GM21619 (cell line): ENCODE results near the gene METTL21C.

Experiments
- ATAC-seq: cut with Tn5 transposase; IDR thresholded peaks from one replicate; pipeline ENCODE4 v1.9.1; 2021; ENCODE audit not compliant: unreplicated experiment

METTL21C gene

DNA sequence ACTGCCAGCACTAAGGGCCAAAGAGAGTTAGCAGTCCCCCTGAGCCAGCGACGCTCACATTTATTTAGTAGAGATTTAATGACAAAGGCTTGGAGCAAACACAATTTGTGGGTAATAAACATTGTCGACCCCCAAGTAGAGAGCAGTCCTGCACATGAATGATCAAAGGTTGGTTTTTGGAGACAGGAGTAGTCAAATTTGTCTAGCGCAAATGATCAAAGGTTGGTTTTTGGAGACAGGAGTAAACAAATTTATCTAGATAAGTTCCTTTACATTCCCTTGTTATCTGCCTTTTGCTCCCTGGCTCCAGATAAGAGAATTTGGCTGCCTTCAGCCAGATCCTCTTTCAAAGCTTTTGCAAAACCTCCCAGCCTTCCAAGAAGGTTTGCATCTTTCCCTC, 26.9 kb downstream of the METTL21C start:
- no peak for ATAC-seq

DNA sequence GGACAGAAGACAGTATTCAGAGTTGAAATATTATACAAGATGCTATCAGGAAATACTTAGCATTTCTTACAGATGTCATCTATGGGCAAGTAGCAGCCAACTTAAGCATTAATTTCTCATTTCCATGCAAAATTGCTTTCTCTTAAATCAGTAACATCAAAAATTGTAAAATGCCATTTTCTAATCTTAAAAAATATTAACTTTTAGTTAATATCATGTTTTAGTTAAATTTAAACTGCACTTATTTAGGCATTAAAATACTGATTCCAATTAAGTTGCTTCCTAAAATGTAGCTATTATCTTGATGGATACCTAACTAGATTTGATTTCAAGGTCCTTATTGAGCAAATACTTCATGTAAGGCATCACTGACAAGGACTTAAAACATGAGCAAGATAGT, 27.8 kb downstream of the METTL21C start:
- ATAC-seq, result no peak

DNA sequence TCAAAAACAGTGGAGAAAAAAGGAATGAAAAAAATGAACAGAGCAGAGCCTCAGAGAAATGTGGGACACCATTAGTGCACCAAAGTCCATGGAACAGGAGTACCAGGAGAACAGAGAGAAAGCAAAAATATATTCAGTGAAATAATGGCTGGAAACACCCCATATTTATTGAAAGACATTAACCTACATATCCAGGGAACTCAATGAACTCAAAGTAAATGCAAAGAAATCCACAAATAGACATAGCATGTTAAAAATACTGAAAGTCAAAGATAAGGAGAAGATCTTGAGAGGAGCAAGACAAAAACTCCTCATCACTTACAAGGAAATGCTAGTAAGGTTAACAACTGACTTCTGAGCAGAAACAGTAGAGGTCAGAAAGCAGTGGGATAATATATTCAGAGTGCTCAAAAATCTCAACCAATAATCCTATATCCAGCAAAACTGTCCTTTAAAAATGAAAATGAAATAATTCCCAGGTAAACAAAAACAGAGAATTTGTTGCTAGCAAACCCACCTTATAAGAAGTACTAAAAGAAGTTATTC, 35.6 kb downstream of the METTL21C start:
- no peak for ATAC-seq

DNA sequence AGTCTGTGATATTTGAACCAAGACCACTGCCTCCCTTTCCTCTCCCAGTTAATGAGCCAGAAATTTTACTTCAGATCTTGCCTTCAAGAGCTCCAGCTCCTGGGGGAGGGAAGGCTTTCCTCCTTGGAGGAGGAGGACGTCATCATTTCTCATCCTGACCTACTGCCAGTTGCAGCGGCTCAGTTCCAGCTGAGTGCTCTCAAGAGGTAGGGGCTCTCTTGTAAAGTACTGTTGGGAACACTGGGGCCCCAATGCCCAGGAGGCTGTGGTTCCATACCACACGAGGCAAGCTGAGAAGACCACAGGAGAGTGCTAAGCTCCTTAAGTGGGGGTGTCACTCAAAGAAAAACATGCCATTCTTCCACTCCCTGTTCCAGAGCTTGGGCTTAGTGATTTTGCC, 36.2 kb downstream of the METTL21C start:
- ATAC-seq, result no peak

DNA sequence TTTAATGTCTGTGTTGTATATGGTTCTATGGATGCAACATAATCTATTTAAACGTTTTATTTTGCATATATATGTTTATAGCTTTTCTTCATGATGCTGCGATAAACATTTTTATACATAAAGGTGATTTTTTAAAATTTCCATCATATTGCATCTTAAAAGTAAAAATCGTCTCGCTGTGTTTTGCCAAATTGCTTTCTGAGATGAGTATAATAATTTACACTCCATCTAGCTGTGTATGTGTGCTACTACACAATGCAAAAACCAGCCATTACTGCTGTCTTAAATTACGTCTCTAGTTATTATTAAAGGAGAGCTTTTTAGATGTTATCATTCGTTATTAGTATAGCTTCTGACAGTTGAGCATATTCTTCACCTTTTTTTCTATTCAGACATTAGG, 37.2 kb downstream of the METTL21C start:
- ATAC-seq, result no peak

DNA sequence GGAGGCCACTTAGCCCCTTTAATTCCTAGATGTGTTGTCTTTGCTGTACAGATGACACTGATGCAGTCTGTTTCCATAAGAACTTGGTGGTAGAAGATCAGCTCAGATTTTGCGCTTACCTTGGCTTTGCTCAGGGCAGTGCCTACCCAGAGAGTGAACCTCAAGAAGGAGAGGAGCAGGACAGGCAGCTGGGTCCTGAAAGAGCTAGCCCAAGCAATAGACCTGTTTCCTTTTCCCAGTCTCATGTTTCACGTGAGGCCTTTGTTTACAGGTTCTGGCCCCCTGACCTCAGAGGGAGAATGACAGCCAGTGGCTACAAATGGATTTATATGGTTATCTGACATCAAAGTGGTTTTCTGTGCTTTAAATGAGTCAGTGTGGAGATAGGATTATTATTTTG, 40.1 kb downstream of the METTL21C start:
- ATAC-seq, result no peak

DNA sequence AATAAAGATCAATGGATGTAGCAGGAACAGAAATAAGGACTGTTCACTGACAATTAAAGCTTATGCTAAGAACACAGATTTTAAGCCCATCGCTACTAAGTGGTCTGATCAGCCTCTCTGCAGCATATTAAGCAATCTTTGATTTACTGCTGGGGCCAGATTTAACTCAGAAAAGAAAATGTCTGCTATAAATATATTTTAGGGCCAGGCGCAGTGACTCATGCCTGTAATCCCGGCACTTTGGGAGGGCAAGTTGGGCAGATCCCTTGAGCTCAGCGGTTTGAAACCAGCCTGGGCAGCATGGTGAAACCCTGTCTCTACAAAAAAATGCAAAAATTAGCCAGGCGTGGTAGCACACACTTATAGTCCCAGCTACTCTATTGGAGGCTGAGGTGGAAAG, 43.0 kb downstream of the METTL21C start:
- ATAC-seq, result no peak

DNA sequence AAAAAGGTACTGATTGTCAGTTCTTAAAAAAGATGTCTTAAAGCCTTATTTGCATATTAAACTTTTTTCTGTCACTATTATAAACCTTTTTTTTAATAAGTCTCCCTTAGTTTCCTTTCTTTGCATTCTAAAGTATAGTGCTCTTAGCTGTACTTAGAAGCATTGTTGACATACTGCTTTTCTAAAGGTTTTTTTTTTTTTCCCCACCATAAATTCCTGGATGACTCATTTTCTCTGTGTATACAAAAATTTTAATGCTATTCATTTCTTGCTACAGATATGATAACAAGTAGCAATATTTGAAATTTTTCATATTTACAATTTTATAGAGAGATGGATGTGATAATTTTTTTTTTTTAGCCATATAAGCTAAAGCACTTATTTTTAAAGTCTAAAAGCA, 43.5 kb downstream of the METTL21C start:
- no peak for ATAC-seq

DNA sequence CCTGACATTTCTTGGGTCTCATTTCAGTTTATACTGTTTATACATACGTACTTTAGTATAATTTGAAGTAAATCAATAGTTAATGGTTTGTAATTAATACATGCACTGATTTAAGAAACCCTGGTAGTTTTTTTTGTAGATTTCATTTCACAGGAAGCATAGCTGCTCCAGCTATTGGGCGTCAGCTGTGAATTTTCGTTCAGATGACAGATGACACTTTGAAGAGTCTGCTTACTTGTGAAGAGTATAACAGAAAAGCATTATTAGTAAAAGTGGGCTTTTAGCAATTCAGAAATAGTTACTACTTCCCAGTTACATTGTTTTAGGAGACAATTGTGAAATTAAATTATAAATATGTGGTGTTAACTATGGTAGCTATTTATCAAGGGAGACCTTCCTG, 44.4 kb downstream of the METTL21C start:
- ATAC-seq, result no peak

DNA sequence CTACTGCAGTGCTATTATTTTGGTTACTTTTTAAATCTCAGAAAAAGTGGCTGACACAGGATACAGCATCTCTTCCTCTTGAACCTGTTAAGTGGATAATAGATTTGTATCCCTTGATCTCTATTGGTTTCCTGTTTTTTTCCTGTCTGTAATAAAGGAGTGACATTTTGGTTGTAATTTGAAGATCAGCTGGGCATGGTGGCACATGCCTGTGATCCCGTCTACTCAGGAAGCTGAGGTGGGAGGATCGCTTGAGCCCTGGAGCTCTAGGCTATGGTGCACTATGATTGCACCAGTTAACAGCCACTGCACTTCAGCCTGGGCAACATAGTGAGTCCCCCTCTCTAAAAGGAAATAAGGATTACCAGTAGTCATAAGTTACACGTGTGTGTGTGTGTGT, 46.8 kb downstream of the METTL21C start:
- ATAC-seq, result no peak

DNA sequence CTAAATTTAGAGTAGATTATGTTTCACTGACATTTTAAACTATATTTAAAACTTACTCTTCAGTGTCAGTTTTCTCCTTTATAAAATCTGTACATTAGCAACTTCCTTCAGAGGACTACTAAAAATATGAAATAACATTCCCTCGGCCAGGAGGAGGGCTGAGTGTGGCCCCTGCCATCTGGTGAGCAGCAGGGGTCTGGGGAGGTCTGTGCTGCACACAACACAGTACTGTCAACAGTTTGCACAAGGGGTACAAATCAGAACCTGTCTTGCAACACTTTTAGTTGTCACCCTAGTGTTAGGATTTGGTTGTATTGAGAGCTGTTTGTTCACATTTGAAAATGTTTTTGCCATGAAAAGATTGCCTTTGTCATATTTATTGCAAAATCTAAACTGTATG, 49.1 kb downstream of the METTL21C start:
- no peak for ATAC-seq

DNA sequence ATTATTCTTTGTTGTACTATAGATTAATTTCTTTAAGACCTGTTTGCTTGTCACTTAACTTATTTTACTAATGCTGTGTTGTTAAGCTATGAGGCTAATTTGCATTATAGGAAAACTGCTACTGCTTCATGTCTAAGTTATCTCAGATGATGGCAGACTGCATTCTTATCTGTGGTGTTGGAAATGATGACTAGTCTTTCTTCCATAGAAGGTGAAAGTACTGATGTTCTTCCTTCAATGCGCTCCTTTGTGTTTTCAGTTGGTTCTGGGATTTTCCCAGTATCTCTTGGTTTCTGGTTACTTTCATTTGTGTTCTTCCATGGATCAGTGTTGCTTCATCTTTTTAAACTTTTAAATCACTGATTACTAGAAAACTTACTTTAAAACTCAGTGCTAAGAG, 51.2 kb downstream of the METTL21C start:
- no peak for ATAC-seq

DNA sequence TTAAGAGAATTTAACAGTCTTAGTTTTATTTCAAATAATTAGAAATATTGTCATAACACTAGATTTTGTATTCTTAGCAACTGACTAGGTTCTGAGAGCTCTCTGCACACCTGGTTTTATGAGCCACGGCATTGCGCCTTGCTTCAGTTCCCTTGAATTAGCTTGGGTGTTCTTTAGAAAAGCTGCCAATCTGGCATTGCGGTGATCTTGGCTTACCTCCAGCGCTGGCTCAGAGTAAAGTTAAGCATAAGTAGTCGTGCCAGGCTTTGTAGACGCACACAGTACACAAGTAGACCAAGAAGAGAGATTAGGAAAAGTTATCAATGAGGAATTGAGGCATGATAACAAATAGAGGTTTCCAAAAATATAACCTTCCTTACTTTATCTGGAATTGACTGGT, 52.4 kb downstream of the METTL21C start:
- no peak for ATAC-seq

DNA sequence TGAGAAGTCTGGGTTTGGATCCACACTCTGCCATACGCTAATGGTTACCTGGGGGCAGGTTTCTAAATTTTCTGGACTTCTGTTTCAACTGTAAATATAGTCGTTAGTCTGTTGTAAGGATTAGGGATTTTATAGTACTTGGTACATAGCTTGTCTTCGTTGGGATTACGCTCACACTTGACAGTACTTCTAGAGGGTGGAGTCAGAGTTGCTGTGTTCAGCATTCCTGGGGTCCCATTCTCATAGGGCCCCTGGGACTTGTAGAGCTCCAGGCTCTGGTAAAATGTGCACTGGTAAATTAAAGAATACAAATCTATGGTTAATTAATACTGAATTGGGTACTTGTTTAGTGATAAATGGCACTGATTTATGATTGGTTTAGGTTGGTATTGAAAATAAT, 52.8 kb downstream of the METTL21C start:
- ATAC-seq, result no peak

DNA sequence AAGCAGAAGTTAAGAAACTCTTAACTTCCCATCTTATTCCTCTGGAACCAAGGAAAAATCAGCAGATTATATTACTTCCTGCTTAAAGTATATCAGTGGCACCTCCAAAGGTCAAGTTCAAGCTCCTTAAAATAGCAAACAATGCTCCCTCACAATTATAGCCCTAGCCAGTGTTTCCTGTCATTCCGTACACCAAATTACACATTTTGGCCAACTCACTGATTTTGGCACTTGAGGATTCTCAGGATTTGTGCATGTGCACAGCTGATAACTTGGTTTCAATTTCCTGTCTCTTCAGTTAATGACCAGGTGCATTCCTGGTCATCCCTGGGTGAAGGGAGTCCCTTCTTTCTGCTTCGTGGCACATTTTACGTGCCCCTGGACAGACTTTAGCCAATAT, 56.1 kb downstream of the METTL21C start:
- ATAC-seq, result no peak
